HG03571 (cell line): ENCODE results near the gene PRDM16.
"Not testable (repeated sequence)": the region's sequence is repeated elsewhere in the genome, so short reads cannot be mapped to it uniquely, and the experiment has no call there.

ENCODE experiments used
- ATAC-seq: cut with Tn5 transposase; IDR thresholded peaks from one replicate; pipeline ENCODE4 v1.9.1; 2021; ENCODE audit not compliant: unreplicated experiment

PRDM16 gene

GRCh38 chr1:3080053-3080955 lies 11.3 kb downstream of the PRDM16 start:
- ATAC-seq: no peak

GRCh38 chr1:3081171-3081683 lies 12.2 kb downstream of the PRDM16 start:
- ATAC-seq: no peak

GRCh38 chr1:3082051-3082450 lies 13.0 kb downstream of the PRDM16 start:
- ATAC-seq: no peak

GRCh38 chr1:3082571-3083516 lies 13.8 kb downstream of the PRDM16 start:
- ATAC-seq: no peak

GRCh38 chr1:3084154-3084553 lies 15.2 kb downstream of the PRDM16 start:
- no peak for ATAC-seq

GRCh38 chr1:3084726-3085125 lies 15.7 kb downstream of the PRDM16 start:
- no peak for ATAC-seq

GRCh38 chr1:3085721-3086120 lies 16.7 kb downstream of the PRDM16 start:
- no peak for ATAC-seq

GRCh38 chr1:3086272-3086974 lies 17.4 kb downstream of the PRDM16 start:
- no peak for ATAC-seq

- no peak for ATAC-seq
Observed at GRCh38 chr1:3087049-3087448, 18.0 kb downstream of the PRDM16 start.

- not testable (repeated sequence) for ATAC-seq
Observed at GRCh38 chr1:3087946-3088668, 19.1 kb downstream of the PRDM16 start.

GRCh38 chr1:3089490-3089889 lies 20.5 kb downstream of the PRDM16 start:
- no peak for ATAC-seq

GRCh38 chr1:3091334-3091733 lies 22.3 kb downstream of the PRDM16 start:
- no peak for ATAC-seq

GRCh38 chr1:3092530-3092929 lies 23.5 kb downstream of the PRDM16 start:
- no peak for ATAC-seq

- ATAC-seq: no peak
Observed at GRCh38 chr1:3093898-3094626, 25.1 kb downstream of the PRDM16 start.

GRCh38 chr1:3094863-3095780 lies 26.1 kb downstream of the PRDM16 start:
- no peak for ATAC-seq

GRCh38 chr1:3096345-3096744 lies 27.3 kb downstream of the PRDM16 start:
- no peak for ATAC-seq

- ATAC-seq: no peak
Observed at GRCh38 chr1:3097231-3097630, 28.2 kb downstream of the PRDM16 start.

GRCh38 chr1:3097861-3098260 lies 28.9 kb downstream of the PRDM16 start:
- ATAC-seq: no peak

- ATAC-seq: no peak
Observed at GRCh38 chr1:3099861-3100260, 30.9 kb downstream of the PRDM16 start.
